ENCODE results near the gene ZNF385B.

Gene ZNF385B

DNA sequence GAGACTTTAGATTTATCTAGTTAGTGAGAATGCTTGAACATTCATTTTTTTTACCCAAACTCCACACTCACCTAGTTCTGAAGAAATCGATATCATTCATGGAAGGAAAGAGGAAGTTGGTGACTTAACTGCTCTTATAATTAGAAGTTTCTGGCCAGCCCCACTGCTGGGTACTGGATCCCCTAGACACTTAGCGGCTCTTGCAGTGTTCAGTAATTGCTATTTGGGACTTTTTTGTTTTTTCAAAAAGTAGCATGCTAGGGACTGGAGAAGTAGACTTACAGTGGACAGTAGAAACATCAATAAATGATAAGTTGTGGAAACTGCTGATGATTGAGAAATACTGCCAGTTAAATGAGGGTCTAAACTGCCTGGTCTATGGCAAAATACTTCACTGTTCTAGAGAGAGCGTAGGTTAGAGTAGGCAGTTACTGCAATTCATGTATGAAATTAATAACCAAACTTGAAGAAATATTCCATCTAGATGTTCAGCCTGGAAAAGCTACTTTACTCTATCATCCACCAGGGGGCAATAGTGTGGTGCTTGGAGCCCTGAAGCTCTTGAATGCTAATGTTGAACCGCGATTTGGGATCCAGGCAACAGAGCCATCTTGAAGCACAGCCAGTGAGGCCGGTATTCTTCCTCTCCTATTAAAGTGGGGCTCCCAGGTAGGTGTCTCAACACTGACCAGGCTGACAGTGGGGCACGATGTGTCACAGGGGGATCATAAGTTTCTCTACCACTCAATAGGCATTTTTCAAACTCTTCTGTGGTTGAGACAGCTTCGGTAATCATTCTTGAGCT lies 450.7 kb downstream of the ZNF385B start:
- TF ChIP-seq TCF12 (IDR thresholded peaks at IDR 0.05; ENCODE audit: low read depth) = no peak
- TF ChIP-seq RAD21 (IDR thresholded peaks at IDR 0.05; ENCODE audit: low read depth) = peak; percentile 76
- no peak for TF ChIP-seq TAF1 (IDR thresholded peaks at IDR 0.05; ENCODE audit: low read depth)
- TF ChIP-seq NFIC (IDR thresholded peaks at IDR 0.05) = no peak
- TF ChIP-seq ZBTB7A (IDR thresholded peaks at IDR 0.05; ENCODE audit: low read depth) = no peak

DNA sequence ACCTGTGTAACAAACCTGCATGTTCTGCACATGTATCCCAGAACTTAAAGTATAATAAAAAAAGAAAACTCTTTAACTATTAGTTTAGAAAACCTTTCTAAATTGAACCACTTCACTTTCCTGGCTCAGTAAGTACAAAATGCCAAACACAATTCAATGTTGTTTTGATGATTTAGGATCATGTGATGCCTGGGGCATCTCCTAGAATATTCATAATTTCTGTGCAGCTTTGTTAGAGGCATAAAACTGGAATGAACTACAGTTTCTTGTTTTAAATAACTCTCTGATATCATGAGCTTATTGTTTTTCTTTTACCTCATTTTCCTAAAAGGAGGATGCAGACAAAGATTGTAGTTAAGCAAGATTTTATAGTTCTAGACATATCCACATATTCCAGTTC lies 457.8 kb downstream of the ZNF385B start:
- TF ChIP-seq, protein P1, sequence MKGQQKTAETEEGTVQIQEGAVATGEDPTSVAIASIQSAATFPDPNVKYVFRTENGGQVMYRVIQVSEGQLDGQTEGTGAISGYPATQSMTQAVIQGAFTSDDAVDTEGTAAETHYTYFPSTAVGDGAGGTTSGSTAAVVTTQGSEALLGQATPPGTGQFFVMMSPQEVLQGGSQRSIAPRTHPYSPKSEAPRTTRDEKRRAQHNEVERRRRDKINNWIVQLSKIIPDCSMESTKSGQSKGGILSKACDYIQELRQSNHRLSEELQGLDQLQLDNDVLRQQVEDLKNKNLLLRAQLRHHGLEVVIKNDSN (IDR thresholded peaks at IDR 0.05) = no peak
- no peak for TF ChIP-seq TEAD4 (IDR thresholded peaks at IDR 0.05)
- TF ChIP-seq FOXM1 (IDR thresholded peaks at IDR 0.05; ENCODE audit: borderline replicate concordance, low read depth) = no peak

DNA sequence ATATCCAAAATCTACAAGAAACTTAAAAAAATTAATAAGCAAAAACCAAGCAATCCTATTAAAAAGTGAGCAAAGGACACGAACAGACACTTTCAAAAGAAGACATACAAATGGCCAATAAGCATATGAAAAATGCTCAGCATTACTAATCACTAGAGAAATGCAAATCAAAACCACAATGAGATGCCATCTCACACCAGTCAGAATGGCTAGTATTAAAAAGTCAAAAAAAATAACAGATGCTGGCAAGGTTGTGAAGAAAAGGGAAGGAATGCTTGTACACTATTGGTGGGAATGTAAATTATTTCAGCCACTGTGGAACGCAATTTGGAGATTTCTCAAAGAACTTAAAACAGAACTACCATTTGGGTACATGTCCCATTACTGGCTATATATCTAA lies 467.9 kb downstream of the ZNF385B start:
- TF ChIP-seq TAF1 (IDR thresholded peaks at IDR 0.05; ENCODE audit: low read depth) (no peak), FOXM1 (IDR thresholded peaks at IDR 0.05; ENCODE audit: borderline replicate concordance, low read depth) (no peak), RAD21 (IDR thresholded peaks at IDR 0.05; ENCODE audit: low read depth) (no peak), TEAD4 (IDR thresholded peaks at IDR 0.05) (no peak), ZBTB7A (IDR thresholded peaks at IDR 0.05; ENCODE audit: low read depth) (no peak), EP300 (IDR thresholded peaks at IDR 0.05; ENCODE audit: borderline replicate concordance) (no peak), YY1 (IDR thresholded peaks at IDR 0.05; ENCODE audit: low read depth) (no peak), EGR1 (IDR thresholded peaks at IDR 0.05) (no peak), NFIC (IDR thresholded peaks at IDR 0.05) (no peak), TCF12 (IDR thresholded peaks at IDR 0.05; ENCODE audit: low read depth) (no peak), CREB1 (IDR thresholded peaks at IDR 0.05; ENCODE audit: low read depth) (no peak), CEBPB (IDR thresholded peaks at IDR 0.05) (no peak)
- TF ChIP-seq, protein P1 (IDR thresholded peaks at IDR 0.05) = no peak
- TF ChIP-seq, protein P2, sequence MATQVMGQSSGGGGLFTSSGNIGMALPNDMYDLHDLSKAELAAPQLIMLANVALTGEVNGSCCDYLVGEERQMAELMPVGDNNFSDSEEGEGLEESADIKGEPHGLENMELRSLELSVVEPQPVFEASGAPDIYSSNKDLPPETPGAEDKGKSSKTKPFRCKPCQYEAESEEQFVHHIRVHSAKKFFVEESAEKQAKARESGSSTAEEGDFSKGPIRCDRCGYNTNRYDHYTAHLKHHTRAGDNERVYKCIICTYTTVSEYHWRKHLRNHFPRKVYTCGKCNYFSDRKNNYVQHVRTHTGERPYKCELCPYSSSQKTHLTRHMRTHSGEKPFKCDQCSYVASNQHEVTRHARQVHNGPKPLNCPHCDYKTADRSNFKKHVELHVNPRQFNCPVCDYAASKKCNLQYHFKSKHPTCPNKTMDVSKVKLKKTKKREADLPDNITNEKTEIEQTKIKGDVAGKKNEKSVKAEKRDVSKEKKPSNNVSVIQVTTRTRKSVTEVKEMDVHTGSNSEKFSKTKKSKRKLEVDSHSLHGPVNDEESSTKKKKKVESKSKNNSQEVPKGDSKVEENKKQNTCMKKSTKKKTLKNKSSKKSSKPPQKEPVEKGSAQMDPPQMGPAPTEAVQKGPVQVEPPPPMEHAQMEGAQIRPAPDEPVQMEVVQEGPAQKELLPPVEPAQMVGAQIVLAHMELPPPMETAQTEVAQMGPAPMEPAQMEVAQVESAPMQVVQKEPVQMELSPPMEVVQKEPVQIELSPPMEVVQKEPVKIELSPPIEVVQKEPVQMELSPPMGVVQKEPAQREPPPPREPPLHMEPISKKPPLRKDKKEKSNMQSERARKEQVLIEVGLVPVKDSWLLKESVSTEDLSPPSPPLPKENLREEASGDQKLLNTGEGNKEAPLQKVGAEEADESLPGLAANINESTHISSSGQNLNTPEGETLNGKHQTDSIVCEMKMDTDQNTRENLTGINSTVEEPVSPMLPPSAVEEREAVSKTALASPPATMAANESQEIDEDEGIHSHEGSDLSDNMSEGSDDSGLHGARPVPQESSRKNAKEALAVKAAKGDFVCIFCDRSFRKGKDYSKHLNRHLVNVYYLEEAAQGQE (IDR thresholded peaks at IDR 0.05; ENCODE audit: low read depth) = no peak
- TF ChIP-seq, protein P3, sequence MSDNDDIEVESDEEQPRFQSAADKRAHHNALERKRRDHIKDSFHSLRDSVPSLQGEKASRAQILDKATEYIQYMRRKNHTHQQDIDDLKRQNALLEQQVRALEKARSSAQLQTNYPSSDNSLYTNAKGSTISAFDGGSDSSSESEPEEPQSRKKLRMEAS (IDR thresholded peaks at IDR 0.05) = no peak

All from Ishikawa (cell line).